DND-41 (cell line): Measurements from ENCODE around the gene PRXL2B.

Source experiments
- ATAC-seq: fragments of 200-7000 bp; cut with Tn5 transposase; 3 replicates; pipeline ENCODE4 v1.9.1; 2021; ENCODE audit warnings: low read depth; ENCODE audit not compliant: insufficient read depth
- DNase-seq: peaks from one replicate; pipeline ENCODE4 v3.0.0-alpha.2; 2020
- H2AFZ ChIP-seq: 2 replicates; pipeline ENCODE4 v1.6.0; 2012; ENCODE audit warnings: low read depth, low read length
- H3K27ac ChIP-seq: 2 replicates; pipeline ENCODE4 v1.5.1; 2012; ENCODE audit warnings: low read length, inconsistent platforms
- H3K27me3 ChIP-seq: fragments of 200-600 bp; sonication (generic); 2 replicates; pipeline ENCODE4 v1.6.0; 2012; ENCODE audit warnings: low read length, mild to moderate bottlenecking, inconsistent platforms; ENCODE audit not compliant: insufficient read depth, poor library complexity
- H3K36me3 ChIP-seq: 2 replicates; pipeline ENCODE4 v1.5.1; 2012; ENCODE audit warnings: low read length, inconsistent platforms; ENCODE audit not compliant: insufficient read depth
- H3K4me1 ChIP-seq: 2 replicates; pipeline ENCODE4 v1.5.1; 2012; ENCODE audit warnings: mild to moderate bottlenecking, low read length; ENCODE audit not compliant: insufficient read depth
- H3K4me2 ChIP-seq: 2 replicates; pipeline ENCODE4 v1.6.0; 2012; ENCODE audit warnings: mild to moderate bottlenecking, moderate library complexity, low read length, inconsistent platforms; ENCODE audit not compliant: insufficient read depth
- H3K4me3 ChIP-seq, 2 experiments: fragments of 200-600 bp in 1 of 2; shearing (Covaris generic) in 1 of 2; 2 replicates each; pipeline ENCODE4 v1.5.1; 2012 to 2016; ENCODE audit warnings: inconsistent platforms in 2 of 2, low read length in 2 of 2, mild to moderate bottlenecking in 2 of 2, low read depth in 1 of 2, moderate library complexity in 1 of 2
- H3K79me2 ChIP-seq: 2 replicates; pipeline ENCODE4 v1.6.0; 2012; ENCODE audit warnings: low read length, inconsistent platforms; ENCODE audit not compliant: insufficient read depth
- H3K9ac ChIP-seq: 2 replicates; pipeline ENCODE4 v1.6.0; 2012; ENCODE audit warnings: low read depth, mild to moderate bottlenecking, inconsistent platforms, low read length, moderate library complexity
- H3K9me3 ChIP-seq: 2 replicates; pipeline ENCODE4 v1.5.1; 2012; ENCODE audit warnings: low read length, moderate library complexity, mild to moderate bottlenecking, inconsistent platforms; ENCODE audit not compliant: insufficient read depth, severe bottlenecking
- H4K20me1 ChIP-seq: 2 replicates; pipeline ENCODE4 v1.6.0; 2012; ENCODE audit warnings: low read length; ENCODE audit not compliant: insufficient read depth
- CTCF ChIP-seq: IDR thresholded peaks from 2 replicates; pipeline ENCODE4 v1.5.1; 2012; ENCODE audit warnings: borderline replicate concordance, low read length, moderate library complexity, mild to moderate bottlenecking; ENCODE audit not compliant: poor library complexity, severe bottlenecking; ENCODE audit errors: extremely low read depth
- EZH2 ChIP-seq: IDR thresholded peaks from 3 replicates; pipeline ENCODE4 v1.6.1; 2012; ENCODE audit warnings: borderline replicate concordance, low read depth, mild to moderate bottlenecking, moderate library complexity, low read length, inconsistent platforms; ENCODE audit not compliant: severe bottlenecking

PRXL2B gene

GRCh38 chr1:2586154-2587070, at the start of gene PRXL2B:
Gene PRXL2B (plus strand): TSS chr1:2586777. CDS start chr1:2586886, 109 bp downstream.
- Histone ChIP-seq H3K4me1 (peaks cover 22% of the 10 kb centered on the region), H4K20me1 (peaks cover 14% of the 10 kb centered on the region; the same call in 1 of the 2 replicates), H3K9me3 (no peaks in the 10 kb centered on the region), H3K79me2 (0 out of 2 replicates have a peak, but pooled peaks cover 3% of the 10 kb centered on the region), H2AFZ (peak within 1 kb of the TSS; percentile 91), H3K4me2 (peak within 1 kb of the TSS; percentile 75), H3K27me3 (no peaks in the 10 kb centered on the region), H3K27ac (peak within 1 kb of the TSS; percentile 86), H3K36me3 (no peaks in the 10 kb centered on the region; the same call in 1 of the 2 replicates), H3K9ac (peak within 1 kb of the TSS; percentile 93), H3K4me3 (peak within 1 kb of the TSS; percentile 88 to 95)
- DNase-seq (peak; percentile 98), ATAC-seq (peak; percentile 82)
- no peak for TF ChIP-seq CTCF
- no peak for TF ChIP-seq EZH2

- Histone ChIP-seq H3K36me3 (no peaks in the 10 kb centered on the region), H2AFZ (no peak overlapping the region), H3K4me3 (no peak overlapping the region), H3K4me2 (no peak overlapping the region), H3K27ac (no peak overlapping the region), H3K79me2 (no peaks in the 10 kb centered on the region), H3K9ac (no peak overlapping the region), H3K4me1 (peaks cover 18% of the 10 kb centered on the region), H3K9me3 (no peaks in the 10 kb centered on the region), H4K20me1 (peaks cover 51% of the 10 kb centered on the region), H3K27me3 (peaks cover 4% of the 10 kb centered on the region)
- no peak for DNase-seq
- no peak for TF ChIP-seq CTCF
- no peak for TF ChIP-seq EZH2
- ATAC-seq, result no peak
Measured at GRCh38 chr1:2537784-2538115, 48.8 kb upstream of the PRXL2B start.

- Histone ChIP-seq H3K27ac (no peak overlapping the region), H3K4me2 (no peak overlapping the region), H2AFZ (no peak overlapping the region), H3K27me3 (peaks cover 4% of the 10 kb centered on the region), H3K36me3 (no peaks in the 10 kb centered on the region), H3K79me2 (no peaks in the 10 kb centered on the region), H3K4me3 (no peak overlapping the region), H3K4me1 (peaks cover 24% of the 10 kb centered on the region), H4K20me1 (peaks cover 54% of the 10 kb centered on the region), H3K9me3 (no peaks in the 10 kb centered on the region), H3K9ac (no peak overlapping the region)
- no peak for ATAC-seq
- TF ChIP-seq EZH2, result no peak
- no peak for TF ChIP-seq CTCF
- no peak for DNase-seq
Measured at GRCh38 chr1:2538376-2538775, 48.2 kb upstream of the PRXL2B start.
